ENCODE measurements around the gene SLC18A3.

GRCh38 chr10:49628599-49628998 lies 18.5 kb downstream of the SLC18A3 start:
- no peak for TF ChIP-seq CTCF (IDR thresholded peaks at IDR 0.05)
- no peak for TF ChIP-seq POLR2A (IDR thresholded peaks at IDR 0.05)

Measured in adrenal gland (tissue), 5 donors.